HEK293 (cell line): Measurements from ENCODE around the gene KRT13.

ENCODE experiments used
- CTCF ChIA-PET: fragments of 350-600 bp; formaldehyde crosslinking; extraction: SDS; loops from one replicate; lab custom pipeline; 2021; ENCODE audit warnings: antibody characterized with exemption; lab: Yijun Ruan, JAX
- POLR2A ChIA-PET: fragments of 300-600 bp; formaldehyde crosslinking; extraction: SDS; loops from one replicate; lab custom pipeline; 2020; ENCODE audit warnings: antibody characterized with exemption, inconsistent platforms; lab: Yijun Ruan, JAX
- H3K27ac ChIP-seq: fragments of 200-500 bp; sonication (Bioruptor generic); 2 replicates; pipeline ENCODE4 v1.5.1; 2014; ENCODE audit warnings: low read depth, low read length, control low read depth, inconsistent platforms; ENCODE audit errors: extremely low read depth
- H3K36me3 ChIP-seq, 2 experiments: fragments of 200-500 bp in 1 of 2; sonication (Bioruptor generic) in 1 of 2; 1 replicate in 1 of 2; 2 replicates in 1 of 2; pipeline ENCODE4 v1.5.1; 2014 to 2017; ENCODE audit warnings: inconsistent platforms in 2 of 2, low read length in 2 of 2; ENCODE audit not compliant: control insufficient read depth in 2 of 2, insufficient read depth in 1 of 2
- H3K4me1 ChIP-seq: fragments of 200-500 bp; sonication (Bioruptor generic); 2 replicates; pipeline ENCODE4 v1.5.1; 2014; ENCODE audit warnings: mild to moderate bottlenecking, low read length, inconsistent platforms; ENCODE audit not compliant: control insufficient read depth, insufficient read depth
- H3K4me3 ChIP-seq: 2 replicates; pipeline ENCODE4 v1.5.1; 2011; ENCODE audit warnings: low read depth, mild to moderate bottlenecking, control low read depth, low read length, moderate library complexity
- H3K9me3 ChIP-seq: fragments of 200-500 bp; sonication (Bioruptor generic); 2 replicates; pipeline ENCODE4 v1.5.1; 2014; ENCODE audit warnings: low read depth, low read length, inconsistent platforms; ENCODE audit not compliant: control insufficient read depth, insufficient read depth
- KLF7 ChIP-seq: fragments of 450-650 bp; formaldehyde crosslinking; IDR thresholded peaks from 2 replicates; pipeline ENCODE4 v1.5.1; 2016; ENCODE audit warnings: missing biosample characterization, missing genetic modification characterization, borderline replicate concordance
- MZF1 ChIP-seq: fragments of 450-650 bp; formaldehyde crosslinking; IDR thresholded peaks from 2 replicates; pipeline ENCODE4 v1.5.1; 2017; ENCODE audit warnings: missing biosample characterization, missing genetic modification characterization, borderline replicate concordance
- SCRT2 ChIP-seq: fragments of 450-650 bp; formaldehyde crosslinking; IDR thresholded peaks from 2 replicates; pipeline ENCODE4 v1.5.1; 2016; ENCODE audit warnings: missing biosample characterization, missing genetic modification characterization
- TCF7L2 ChIP-seq: IDR thresholded peaks from 2 replicates; pipeline ENCODE4 v1.6.1; 2011; ENCODE audit warnings: low read depth, mild to moderate bottlenecking, inconsistent platforms, low read length, moderate library complexity, borderline replicate concordance
- ZBTB44 ChIP-seq: fragments of 450-650 bp; IDR thresholded peaks from 2 replicates; pipeline ENCODE4 v1.5.1; 2018; ENCODE audit warnings: missing biosample characterization, mild to moderate bottlenecking, missing genetic modification characterization
- ZBTB48 ChIP-seq: fragments of 450-650 bp; formaldehyde crosslinking; IDR thresholded peaks from 2 replicates; pipeline ENCODE4 v1.5.1; 2016; ENCODE audit warnings: missing biosample characterization, missing genetic modification characterization
- ZBTB6 ChIP-seq: fragments of 450-650 bp; formaldehyde crosslinking; IDR thresholded peaks from 2 replicates; pipeline ENCODE4 v1.5.1; 2017; ENCODE audit warnings: missing biosample characterization, missing genetic modification characterization
- ZFHX2 ChIP-seq: fragments of 450-650 bp; formaldehyde crosslinking; conservative IDR thresholded peaks from 2 replicates; pipeline ENCODE4 v1.5.1; 2016; ENCODE audit warnings: missing biosample characterization, missing genetic modification characterization
- ZFP41 ChIP-seq: fragments of 450-650 bp; formaldehyde crosslinking; IDR thresholded peaks from 2 replicates; pipeline ENCODE4 v1.5.1; 2016; ENCODE audit warnings: missing biosample characterization, missing genetic modification characterization, borderline replicate concordance
- ZNF202 ChIP-seq: fragments of 450-650 bp; formaldehyde crosslinking; IDR thresholded peaks from 2 replicates; pipeline ENCODE4 v1.5.1; 2016; ENCODE audit warnings: missing biosample characterization, missing genetic modification characterization, borderline replicate concordance
- ZNF280D ChIP-seq: fragments of 450-650 bp; formaldehyde crosslinking; IDR thresholded peaks from 2 replicates; pipeline ENCODE4 v1.5.1; 2016; ENCODE audit warnings: missing biosample characterization, missing genetic modification characterization
- ZNF292 ChIP-seq: fragments of 450-650 bp; formaldehyde crosslinking; IDR thresholded peaks from 2 replicates; pipeline ENCODE4 v1.5.1; 2016; ENCODE audit warnings: low read depth, missing biosample characterization, missing genetic modification characterization, borderline replicate concordance
- ZNF324 ChIP-seq: fragments of 450-650 bp; formaldehyde crosslinking; IDR thresholded peaks from 2 replicates; pipeline ENCODE4 v1.5.1; 2016; ENCODE audit warnings: missing biosample characterization, missing genetic modification characterization
- ZNF366 ChIP-seq: fragments of 450-650 bp; formaldehyde crosslinking; conservative IDR thresholded peaks from 2 replicates; pipeline ENCODE4 v1.5.1; 2016; ENCODE audit warnings: missing biosample characterization, missing genetic modification characterization
- ZNF398 ChIP-seq: fragments of 450-650 bp; formaldehyde crosslinking; IDR thresholded peaks from 2 replicates; pipeline ENCODE4 v1.5.1; 2017; ENCODE audit warnings: missing biosample characterization, missing genetic modification characterization
- ZNF530 ChIP-seq: fragments of 450-650 bp; formaldehyde crosslinking; IDR thresholded peaks from 2 replicates; pipeline ENCODE4 v1.5.1; 2016; ENCODE audit warnings: low read depth, missing biosample characterization, missing genetic modification characterization
- ZNF548 ChIP-seq: fragments of 450-650 bp; formaldehyde crosslinking; IDR thresholded peaks from 2 replicates; pipeline ENCODE4 v1.5.1; 2016; ENCODE audit warnings: missing biosample characterization, missing genetic modification characterization
- ZNF600 ChIP-seq: fragments of 450-650 bp; formaldehyde crosslinking; IDR thresholded peaks from 2 replicates; pipeline ENCODE4 v1.5.1; 2016; ENCODE audit warnings: missing biosample characterization, missing genetic modification characterization
- ZNF621 ChIP-seq: fragments of 450-650 bp; formaldehyde crosslinking; IDR thresholded peaks from 2 replicates; pipeline ENCODE4 v1.5.1; 2017; ENCODE audit warnings: missing biosample characterization, missing genetic modification characterization
- ZNF629 ChIP-seq: fragments of 450-650 bp; formaldehyde crosslinking; IDR thresholded peaks from 2 replicates; pipeline ENCODE4 v1.5.1; 2017; ENCODE audit warnings: missing biosample characterization, missing genetic modification characterization
- ZNF670 ChIP-seq: fragments of 450-650 bp; formaldehyde crosslinking; IDR thresholded peaks from 2 replicates; pipeline ENCODE4 v1.5.1; 2016; ENCODE audit warnings: missing biosample characterization, missing genetic modification characterization, low read depth
- ZSCAN16 ChIP-seq: fragments of 450-650 bp; formaldehyde crosslinking; IDR thresholded peaks from 2 replicates; pipeline ENCODE4 v1.5.1; 2016; ENCODE audit warnings: missing biosample characterization, missing genetic modification characterization
- TF ChIP-seq, protein P1 (sequence below): fragments of 450-650 bp; formaldehyde crosslinking; IDR thresholded peaks from 2 replicates; pipeline ENCODE4 v1.5.1; 2016; ENCODE audit warnings: missing biosample characterization, missing genetic modification characterization
- TF ChIP-seq, protein P2 (sequence below): fragments of 450-650 bp; formaldehyde crosslinking; IDR thresholded peaks from 2 replicates; pipeline ENCODE4 v1.5.1; 2017; ENCODE audit warnings: missing biosample characterization, missing genetic modification characterization

KRT13 gene

DNA sequence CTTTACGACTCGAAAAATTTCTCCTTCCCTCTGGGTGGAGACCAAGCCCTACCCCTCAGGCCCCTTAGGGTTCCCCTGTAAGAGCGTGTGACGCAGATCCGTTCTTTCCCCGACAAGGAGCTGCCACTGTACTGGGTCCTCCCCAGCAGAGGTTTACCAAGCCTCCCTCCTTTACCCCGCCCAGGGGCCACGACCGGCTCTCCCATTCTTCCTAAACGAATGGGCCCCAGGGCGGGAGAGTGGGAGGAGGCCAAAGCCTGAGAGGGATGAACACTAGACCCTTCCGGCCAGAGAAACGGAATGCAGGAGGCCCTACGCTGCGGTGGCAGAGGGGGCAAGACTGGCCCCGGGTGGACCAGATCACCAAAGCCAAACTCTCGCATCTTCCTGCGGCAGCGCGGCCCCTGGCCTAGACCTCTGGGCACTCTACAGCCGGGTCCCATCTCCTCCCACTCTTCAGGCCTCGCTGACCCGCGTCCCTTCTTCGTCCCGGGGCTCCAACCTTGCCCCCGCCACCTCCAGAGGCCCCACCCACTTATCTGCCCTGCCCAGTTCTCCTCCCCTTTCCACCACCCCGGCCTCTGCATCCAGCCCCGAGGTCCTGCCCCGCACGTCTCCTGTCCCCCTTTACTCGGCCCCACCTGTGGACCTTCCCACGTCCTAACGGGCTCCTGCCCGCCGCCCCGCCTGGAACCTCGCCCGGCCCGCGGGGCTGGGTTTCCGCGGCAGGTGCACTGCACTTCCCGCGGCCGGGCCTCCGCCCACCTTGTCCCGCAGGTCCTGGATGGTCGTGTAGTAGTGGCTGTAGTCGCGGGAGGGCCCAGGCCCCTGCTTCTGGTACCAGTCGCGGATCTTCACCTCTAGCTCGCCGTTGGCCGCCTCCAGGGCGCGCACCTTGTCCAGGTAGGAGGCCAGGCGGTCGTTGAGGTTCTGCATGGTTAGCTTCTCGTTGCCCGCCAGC is 21.9 kb upstream of the KRT13 start (continued):
- TF ChIP-seq ZNF600 (peak; percentile 53; the same call in 1 of the 2 replicates), ZNF629 (tag by site-specific recombination) (no peak), SCRT2 (peak; percentile 92), KLF7 (tag by site-specific recombination) (peak; percentile 74; the same call in 1 of the 2 replicates), ZNF324 (tag by site-specific recombination) (no peak), ZNF366 (tag by site-specific recombination) (peak; percentile 27; the same call in 1 of the 2 replicates), ZBTB6 (tag by site-specific recombination) (no peak), ZNF530 (no peak), ZFHX2 (tag by site-specific recombination) (peak; percentile 93), ZNF280D (tag by site-specific recombination) (no peak)
- TF ChIP-seq, protein P1, sequence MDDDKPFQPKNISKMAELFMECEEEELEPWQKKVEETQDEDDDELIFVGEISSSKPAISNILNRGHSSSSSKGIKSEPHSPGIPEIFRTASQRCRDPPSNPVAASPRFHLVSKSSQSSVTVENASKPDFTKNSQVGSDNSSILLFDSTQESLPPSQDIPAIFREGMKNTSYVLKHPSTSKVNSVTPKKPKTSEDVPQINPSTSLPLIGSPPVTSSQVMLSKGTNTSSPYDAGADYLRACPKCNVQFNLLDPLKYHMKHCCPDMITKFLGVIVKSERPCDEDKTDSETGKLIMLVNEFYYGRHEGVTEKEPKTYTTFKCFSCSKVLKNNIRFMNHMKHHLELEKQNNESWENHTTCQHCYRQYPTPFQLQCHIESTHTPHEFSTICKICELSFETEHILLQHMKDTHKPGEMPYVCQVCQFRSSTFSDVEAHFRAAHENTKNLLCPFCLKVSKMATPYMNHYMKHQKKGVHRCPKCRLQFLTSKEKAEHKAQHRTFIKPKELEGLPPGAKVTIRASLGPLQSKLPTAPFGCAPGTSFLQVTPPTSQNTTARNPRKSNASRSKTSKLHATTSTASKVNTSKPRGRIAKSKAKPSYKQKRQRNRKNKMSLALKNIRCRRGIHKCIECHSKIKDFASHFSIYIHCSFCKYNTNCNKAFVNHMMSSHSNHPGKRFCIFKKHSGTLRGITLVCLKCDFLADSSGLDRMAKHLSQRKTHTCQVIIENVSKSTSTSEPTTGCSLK (tag by site-specific recombination), result no peak

- H3K27ac ChIP-seq, result no peak overlapping the region
- POLR2A ChIA-PET, result no interaction called here
- CTCF ChIA-PET, result interaction anchor here (1.0 to 3.1 kb wide), 3 partner anchors 25 to 143 kb away, joined by 5 to 25 read pairs (median 7); no protein-coding TSS in a partner anchor
- H3K9me3 ChIP-seq, result no peaks in the 10 kb centered on the region
- H3K4me3 ChIP-seq, result no peak overlapping the region
- H3K36me3 ChIP-seq, result peaks cover 0 to 4% of the 10 kb centered on the region in 2 experiments; a peak in 2 of 3 replicates
- H3K4me1 ChIP-seq, result peaks cover 19% of the 10 kb centered on the region
- TF ChIP-seq ZNF621 (no peak), ZSCAN16 (tag by site-specific recombination) (no peak), ZNF398 (tag by site-specific recombination) (no peak), ZNF292 (tag by site-specific recombination) (no peak), ZNF202 (tag by site-specific recombination) (no peak), ZNF670 (no peak), MZF1 (tag by site-specific recombination) (no peak), ZNF548 (tag by site-specific recombination) (no peak), ZBTB48 (no peak), TCF7L2 (no peak), ZFP41 (no peak), ZBTB44 (tag by site-specific recombination) (no peak)
- TF ChIP-seq, protein P2, sequence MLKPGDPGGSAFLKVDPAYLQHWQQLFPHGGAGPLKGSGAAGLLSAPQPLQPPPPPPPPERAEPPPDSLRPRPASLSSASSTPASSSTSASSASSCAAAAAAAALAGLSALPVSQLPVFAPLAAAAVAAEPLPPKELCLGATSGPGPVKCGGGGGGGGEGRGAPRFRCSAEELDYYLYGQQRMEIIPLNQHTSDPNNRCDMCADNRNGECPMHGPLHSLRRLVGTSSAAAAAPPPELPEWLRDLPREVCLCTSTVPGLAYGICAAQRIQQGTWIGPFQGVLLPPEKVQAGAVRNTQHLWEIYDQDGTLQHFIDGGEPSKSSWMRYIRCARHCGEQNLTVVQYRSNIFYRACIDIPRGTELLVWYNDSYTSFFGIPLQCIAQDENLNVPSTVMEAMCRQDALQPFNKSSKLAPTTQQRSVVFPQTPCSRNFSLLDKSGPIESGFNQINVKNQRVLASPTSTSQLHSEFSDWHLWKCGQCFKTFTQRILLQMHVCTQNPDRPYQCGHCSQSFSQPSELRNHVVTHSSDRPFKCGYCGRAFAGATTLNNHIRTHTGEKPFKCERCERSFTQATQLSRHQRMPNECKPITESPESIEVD (tag by site-specific recombination), result no peak
These were observed 18.8 kb upstream of the KRT13 start for GRCh38 chr17:41524261-41524660.
